Upper lobe of right lung (tissue), 1 donor: ENCODE measurements around the gene PARP11. TPM values are rescaled to one million over a fixed set of nuclear protein-coding genes. Genes with fewer than 3 reads are reported as not detected.

ENCODE experiments used
- ATAC-seq: fragments of 200-7000 bp; cut with Tn5 transposase; one replicate; pipeline ENCODE4 v1.9.1; 2020; ENCODE audit warnings: mild to moderate bottlenecking, moderate library complexity
- DNase-seq: peaks from one replicate; pipeline ENCODE4 v3.0.0-alpha.2; 2020
- H3K27ac ChIP-seq: fragments of 200-600 bp; one replicate; pipeline ENCODE4 v1.8.0; 2022
- H3K27me3 ChIP-seq: fragments of 200-600 bp; one replicate; pipeline ENCODE4 v1.8.0; 2022; ENCODE audit warnings: mild to moderate bottlenecking
- H3K36me3 ChIP-seq: fragments of 200-600 bp; one replicate; pipeline ENCODE4 v1.8.0; 2022
- H3K4me1 ChIP-seq: fragments of 200-600 bp; one replicate; pipeline ENCODE4 v1.8.0; 2022
- H3K4me3 ChIP-seq: fragments of 200-600 bp; one replicate; pipeline ENCODE4 v1.8.0; 2022; ENCODE audit warnings: mild to moderate bottlenecking
- H3K9me3 ChIP-seq: fragments of 200-600 bp; one replicate; pipeline ENCODE4 v1.8.0; 2022
- CTCF ChIP-seq: fragments of 200-600 bp; IDR thresholded peaks from one replicate; pipeline ENCODE4 v1.8.0; 2022; ENCODE audit warnings: antibody characterized with exemption
- intact Hi-C: fragments of 100-400 bp; cut with DNase I; formaldehyde crosslinking; loops from one replicate; pipeline ENCODE4 v1.11.0; 2022
- total RNA-seq: library from RNA; stranded (reverse); fragmentation: NEBNext Ultra II Directional; extraction: Animal tissue kit (Norgen Biotek cat#: 25700); gene quantifications from one replicate; pipeline ENCODE4 v1.2.1, GENCODE V29; 2021
- donor health status: DM: no; HTN: yes; CAD: no; lungs with severe emphysema.

PARP11 gene
- total RNA-seq, 1 donor from 2014 or later: 14.5 TPM

- TF ChIP-seq CTCF: no peak
- no peaks in the 10 kb centered on the region for H3K9me3 ChIP-seq
- H3K27ac ChIP-seq: no peak overlapping the region
- H3K4me3 ChIP-seq: no peak overlapping the region
- DNase-seq (no peak), ATAC-seq (no peak)
- intact Hi-C loops: loop anchor here (10.0 kb wide), 1 partner anchor 485 kb away; no protein-coding TSS in a partner anchor
- no peaks in the 10 kb centered on the region for H3K27me3 ChIP-seq
- H3K36me3 ChIP-seq: no peaks in the 10 kb centered on the region
- H3K4me1 ChIP-seq: no peaks in the 10 kb centered on the region
Observed at GRCh38 chr12:3789838-3790237, 83.4 kb downstream of the PARP11 start.

DNA sequence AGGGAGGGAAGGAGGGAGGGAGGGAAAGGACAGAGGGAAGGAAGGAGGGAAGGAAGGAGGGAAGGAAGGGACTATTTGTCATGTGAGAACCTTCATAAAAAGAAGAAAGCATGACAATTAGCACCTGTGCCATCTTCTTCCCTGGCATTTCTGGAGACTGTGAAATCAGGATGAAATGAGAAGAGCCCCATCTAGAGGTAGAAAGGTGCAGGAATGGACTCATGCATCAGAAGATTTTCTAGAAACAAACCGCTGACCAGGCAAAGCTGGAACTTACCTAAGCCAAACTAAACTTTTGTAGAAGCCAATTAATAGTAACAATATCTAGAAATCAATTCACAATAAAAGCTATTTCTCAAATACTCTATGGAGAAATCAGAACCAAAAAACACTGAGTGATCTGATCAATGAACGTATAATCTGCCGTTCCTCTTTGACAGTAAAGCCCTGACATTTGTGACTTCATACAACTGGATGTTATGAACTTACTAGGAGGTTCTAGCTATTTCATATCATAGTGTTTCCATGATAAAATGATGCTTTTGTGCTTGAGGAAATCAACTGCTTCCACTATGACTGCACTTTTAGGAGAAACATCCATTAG lies 95.9 kb downstream of the PARP11 start:
- DNase-seq: no peak
- Histone ChIP-seq H3K4me3 (no peak overlapping the region), H3K36me3 (no peaks in the 10 kb centered on the region), H3K27ac (no peak overlapping the region), H3K9me3 (no peaks in the 10 kb centered on the region), H3K4me1 (no peaks in the 10 kb centered on the region), H3K27me3 (no peaks in the 10 kb centered on the region)
- peak; percentile 64 for TF ChIP-seq CTCF
- ATAC-seq: peak; percentile 59
- intact Hi-C loops: no loop called here

GRCh38 chr12:3775385-3776035 lies 97.7 kb downstream of the PARP11 start:
- Histone ChIP-seq H3K9me3 (no peaks in the 10 kb centered on the region), H3K4me3 (no peak overlapping the region), H3K4me1 (no peaks in the 10 kb centered on the region), H3K36me3 (no peaks in the 10 kb centered on the region), H3K27me3 (no peaks in the 10 kb centered on the region), H3K27ac (no peak overlapping the region)
- intact Hi-C loops: no loop called here
- TF ChIP-seq CTCF: no peak
- no peak for ATAC-seq
- no peak for DNase-seq

GRCh38 chr12:3772380-3772779 lies 100.8 kb downstream of the PARP11 start:
- Histone ChIP-seq H3K36me3 (no peaks in the 10 kb centered on the region), H3K4me3 (no peak overlapping the region), H3K9me3 (no peaks in the 10 kb centered on the region), H3K27me3 (no peaks in the 10 kb centered on the region), H3K4me1 (no peaks in the 10 kb centered on the region), H3K27ac (no peak overlapping the region)
- ATAC-seq (no peak), DNase-seq (no peak)
- intact Hi-C loops: no loop called here
- TF ChIP-seq CTCF: no peak

- no peak overlapping the region for H3K4me3 ChIP-seq
- TF ChIP-seq CTCF: no peak
- no peaks in the 10 kb centered on the region for H3K27me3 ChIP-seq
- H3K9me3 ChIP-seq: no peaks in the 10 kb centered on the region
- no peak for DNase-seq
- H3K36me3 ChIP-seq: no peaks in the 10 kb centered on the region
- ATAC-seq: no peak
- H3K27ac ChIP-seq: no peak overlapping the region
- no peaks in the 10 kb centered on the region for H3K4me1 ChIP-seq
- intact Hi-C loops: no loop called here
Observed at GRCh38 chr12:3771853-3772252, 101.3 kb downstream of the PARP11 start.
